GM12892 (cell line): ENCODE results near the gene GEMIN7. TPM values are rescaled to one million over a fixed set of nuclear protein-coding genes. Genes with fewer than 3 reads are reported as not detected.

Experiments
- DNase-seq: peaks from one replicate; pipeline ENCODE4 v3.0.0; 2011; ENCODE audit not compliant: insufficient read length
- FAIRE-seq: peaks from 2 replicates; lab custom pipeline; 2011; peaks lifted over from hg19 to GRCh38; lab: Jason Lieb, UNC
- POLR2A ChIP-seq: IDR thresholded peaks from 2 replicates; pipeline ENCODE4 v1.6.1; 2011; ENCODE audit warnings: low read depth, low read length, control low read depth
- POLR2AphosphoS5 ChIP-seq: IDR thresholded peaks from 2 replicates; pipeline ENCODE4 v1.6.1; 2011; ENCODE audit warnings: low read depth, low read length, control low read depth
- TAF1 ChIP-seq: IDR thresholded peaks from 2 replicates; pipeline ENCODE4 v1.6.1; 2011; ENCODE audit warnings: low read depth, mild to moderate bottlenecking, control low read depth, low read length, borderline replicate concordance
- polyA plus RNA-seq: library from polyadenylated mRNA; unstranded; fragments of >200 nt; gene quantifications from one replicate; pipeline ENCODE4 v1.2.1, GENCODE V29; 2012; ENCODE audit warnings: missing spikeins, inconsistent platforms; ENCODE audit not compliant: missing spikeins

GEMIN7 gene
- polyA plus RNA-seq = 44.3 TPM

- FAIRE-seq (peak; percentile 88), DNase-seq (peak; percentile 78)
- TF ChIP-seq TAF1 (peak; percentile 95), POLR2AphosphoS5 (peak; percentile 65), POLR2A (peak; percentile 82)
Measured at GRCh38 chr19:45079063-45079910, at the start of gene GEMIN7. TSS of gene GEMIN7 (plus strand) at chr19:45079260. CDS start at chr19:45090115, 10,855 bp downstream.

- TF ChIP-seq POLR2AphosphoS5 = no peak
- TF ChIP-seq TAF1 = no peak
- no peak for TF ChIP-seq POLR2A
- FAIRE-seq (no peak), DNase-seq (no peak)
Measured at GRCh38 chr19:45030825-45031224, 48.2 kb upstream of the GEMIN7 start.

- TF ChIP-seq POLR2AphosphoS5 = no peak
- no peak for TF ChIP-seq POLR2A
- no peak for TF ChIP-seq TAF1
- FAIRE-seq (no peak), DNase-seq (no peak)
Measured at GRCh38 chr19:45032421-45032820, 46.6 kb upstream of the GEMIN7 start.

DNA sequence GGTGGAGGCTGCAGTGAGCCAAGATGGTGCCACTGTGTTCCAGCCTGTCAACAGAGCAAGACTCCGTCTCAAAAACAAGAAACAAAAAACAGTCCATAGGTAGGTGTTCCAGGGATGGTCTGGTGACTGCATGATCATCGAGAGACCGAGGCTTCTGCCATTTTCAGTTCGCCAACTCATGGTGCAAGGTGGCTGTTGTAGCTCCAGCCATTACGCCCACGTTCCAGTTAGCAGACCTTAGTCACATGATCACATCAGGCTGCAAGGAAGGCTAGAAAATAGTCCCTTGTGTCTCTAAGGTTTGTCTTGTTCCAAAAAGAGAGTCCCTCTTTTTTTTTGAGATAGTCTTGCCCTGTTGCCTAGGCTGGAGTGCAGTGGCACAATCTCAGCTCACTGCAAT is 43.3 kb upstream of the GEMIN7 start:
- TF ChIP-seq TAF1 (no peak), POLR2A (no peak), POLR2AphosphoS5 (no peak)
- FAIRE-seq = no peak

GRCh38 chr19:45037393-45038169 is 41.5 kb upstream of the GEMIN7 start:
- DNase-seq (no peak), FAIRE-seq (no peak)
- TF ChIP-seq TAF1 (no peak), POLR2A (no peak), POLR2AphosphoS5 (no peak)

More for the DNA sequence above, 43.3 kb upstream of the GEMIN7 start:
- DNase-seq = no peak

- DNase-seq (peak; percentile 87), FAIRE-seq (peak; percentile 87)
- peak; percentile 94 for TF ChIP-seq POLR2AphosphoS5
- peak; percentile 97 for TF ChIP-seq POLR2A
- peak; percentile 87 for TF ChIP-seq TAF1
Measured at GRCh38 chr19:45038931-45039893, 39.8 kb upstream of the GEMIN7 start, which contains the start of gene CLASRP. TSS of gene CLASRP (plus strand) at chr19:45039045. CDS start at chr19:45040213, 1,168 bp downstream.

DNA sequence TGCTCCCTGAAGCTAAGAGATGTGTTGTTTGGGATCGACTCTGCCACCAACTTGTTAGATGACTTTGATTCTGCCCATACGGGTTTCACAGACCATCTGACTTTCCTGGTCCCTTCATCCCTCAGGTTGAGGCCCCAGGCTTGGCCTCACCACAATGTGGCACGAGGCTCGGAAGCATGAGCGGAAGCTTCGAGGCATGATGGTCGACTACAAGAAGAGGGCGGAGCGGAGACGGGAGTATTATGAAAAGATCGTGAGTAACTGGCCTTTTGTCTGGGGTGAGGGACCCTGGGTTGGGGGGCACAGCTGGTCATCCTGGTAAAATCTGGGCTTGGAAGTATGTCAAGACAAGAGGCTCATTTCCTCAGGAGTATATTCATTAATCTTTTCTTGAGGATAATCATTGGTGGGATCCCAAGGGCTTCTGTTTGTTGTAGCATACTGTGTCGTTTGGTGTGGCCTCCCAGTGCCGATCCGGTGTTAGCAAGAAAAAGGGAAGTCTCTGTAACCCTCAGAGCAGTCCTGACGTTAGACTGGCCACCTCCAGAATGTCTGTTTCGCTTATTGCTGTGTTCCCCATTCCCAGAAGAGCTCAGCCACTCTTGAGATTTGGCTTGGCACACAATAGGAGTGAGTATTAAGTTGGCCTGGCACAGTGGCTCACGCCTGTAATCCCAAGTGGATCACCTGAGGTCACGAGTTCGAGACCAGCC is 38.8 kb upstream of the GEMIN7 start:
- no peak for FAIRE-seq
- TF ChIP-seq POLR2AphosphoS5 (no peak), TAF1 (no peak), POLR2A (no peak)
- DNase-seq = no peak

DNA sequence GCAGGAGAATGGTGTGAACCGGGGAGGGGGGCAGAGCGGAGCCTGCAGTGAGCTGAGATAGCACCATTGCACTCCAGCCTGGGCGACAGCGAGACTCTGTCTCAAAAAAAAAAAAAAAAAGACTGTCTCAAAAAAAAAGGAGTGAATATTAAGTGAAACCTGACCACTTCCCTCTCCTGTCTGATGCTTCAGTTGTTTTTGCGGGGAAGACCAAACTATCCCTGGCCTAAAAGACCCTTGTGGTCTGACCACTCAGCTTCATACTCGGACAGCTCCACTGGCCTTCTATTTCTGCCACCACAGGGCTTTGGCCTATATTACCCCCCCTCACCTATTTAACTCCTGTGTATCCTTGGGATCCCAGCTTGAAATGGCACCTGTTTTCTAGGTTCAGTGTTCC is 37.9 kb upstream of the GEMIN7 start:
- no peak for DNase-seq
- TF ChIP-seq POLR2A (no peak), POLR2AphosphoS5 (no peak), TAF1 (no peak)
- no peak for FAIRE-seq

- TF ChIP-seq POLR2AphosphoS5 (0 out of 2 replicates have a peak, but pooled peaks have one; percentile 20), TAF1 (no peak)
- FAIRE-seq (no peak), DNase-seq (no peak)
Measured at GRCh38 chr19:45045671-45046353, 33.2 kb upstream of the GEMIN7 start.
